Measurements from ENCODE around the gene MST1R.

DNA sequence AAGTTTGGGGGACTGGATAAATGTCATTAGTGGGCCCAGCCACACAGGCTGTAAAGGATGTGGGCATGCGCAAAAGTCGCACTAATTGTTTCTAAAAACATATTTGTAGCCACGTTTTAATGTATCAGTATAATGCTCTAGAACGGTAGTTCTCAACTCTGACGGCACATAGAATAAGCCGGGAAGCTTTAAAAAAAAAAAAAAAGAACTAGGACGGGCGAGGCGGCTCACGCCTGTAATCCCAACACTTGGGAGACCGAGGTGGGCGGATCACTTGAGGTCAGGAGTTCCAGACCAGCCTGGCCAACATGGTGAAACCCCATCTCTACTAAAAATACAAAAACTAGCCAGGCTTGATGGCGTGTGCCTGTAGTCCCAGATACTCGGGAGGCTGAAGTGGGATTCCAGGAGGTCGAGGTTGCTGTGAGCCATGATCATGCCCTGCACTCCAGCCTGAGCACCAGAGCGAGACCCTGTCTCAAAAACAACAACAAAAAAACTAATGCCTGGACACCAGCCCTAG lies 26.6 kb upstream of the MST1R start:
- TF ChIP-seq CTCF (IDR thresholded peaks at IDR 0.05): no peak
- no peak for TF ChIP-seq POLR2A (IDR thresholded peaks at IDR 0.05)
